HepG2 (cell line): Measurements from ENCODE around the gene NRG3. TPM values are rescaled to one million over a fixed set of nuclear protein-coding genes. Genes with fewer than 3 reads are reported as not detected.

ENCODE experiments used
- ATAC-seq: fragments of 200-7000 bp; cut with Tn5 transposase; 3 replicates; pipeline ENCODE4 v1.9.1; 2020; ENCODE audit warnings: mild to moderate bottlenecking, moderate library complexity
- BruUV-seq: library from RNA; stranded (reverse); fragments of 400-500 nt; replicated peaks from 2 replicates; lab custom pipeline; 2021; lab: Mats Ljungman, UMichigan
- CTCF ChIA-PET: fragments of 300-600 bp; formaldehyde crosslinking; extraction: SDS; loops from one replicate; lab custom pipeline; 2021; ENCODE audit warnings: low total read pairs, inconsistent platforms, low intra/inter-chr PET ratio; lab: Yijun Ruan, JAX
- POLR2A ChIA-PET: fragments of 350-600 bp; sonication (Branson Sonifier 250); formaldehyde crosslinking; loops from one replicate; lab custom pipeline; 2020; ENCODE audit warnings: antibody characterized with exemption, inconsistent platforms; lab: Yijun Ruan, JAX
- DNase-seq: peaks from one replicate; pipeline ENCODE4 v3.0.0-alpha.2; 2015; ENCODE audit warnings: low spot score
- FAIRE-seq: peaks from 3 replicates; lab custom pipeline; 2011; peaks lifted over from hg19 to GRCh38; lab: Jason Lieb, UNC
- H2AFZ ChIP-seq: one replicate; pipeline ENCODE4 v1.6.1; 2011; ENCODE audit warnings: low read length, inconsistent platforms
- H3K27ac ChIP-seq: fragments of 300-600 bp; 3 replicates; pipeline ENCODE4 v1.8.0; 2011; ENCODE audit warnings: mixed run types, mild to moderate bottlenecking, mixed read lengths, low read length, inconsistent platforms; ENCODE audit not compliant: insufficient read depth; ENCODE audit errors: extremely low read length
- H3K27me3 ChIP-seq, 2 experiments: fragments of 200-600 bp in 1 of 2; 2 replicates in 1 of 2; 3 replicates in 1 of 2; pipeline versions ENCODE4 v1.6.0 to v1.8.0; 2011; ENCODE audit warnings: low read length in 2 of 2, mild to moderate bottlenecking in 2 of 2, moderate library complexity in 2 of 2, inconsistent platforms in 1 of 2; ENCODE audit not compliant: insufficient read depth in 2 of 2, control insufficient read depth in 1 of 2
- H3K36me3 ChIP-seq, 2 experiments: fragments of 200-600 bp in 1 of 2; replicated peaks in 1 of 2; 2 replicates in 1 of 2; 3 replicates in 1 of 2; pipeline versions ENCODE4 v1.5.1 to v1.8.0; 2011; ENCODE audit warnings: low read length in 2 of 2, inconsistent platforms in 1 of 2; ENCODE audit not compliant: insufficient read depth in 2 of 2, control insufficient read depth in 1 of 2
- H3K4me1 ChIP-seq: 2 replicates; pipeline ENCODE4 v1.5.1; 2012; ENCODE audit warnings: low read length, inconsistent platforms; ENCODE audit not compliant: insufficient read depth
- H3K4me2 ChIP-seq: 2 replicates; pipeline ENCODE4 v1.6.0; 2011; ENCODE audit warnings: low read depth, low read length, inconsistent platforms
- H3K4me3 ChIP-seq, 3 experiments: fragments of 200-600 bp in 1 of 3; sonication (generic), shearing (Covaris generic) in 1 of 3; replicated peaks in 1 of 3; 2 replicates each; pipeline ENCODE4 v1.5.1; 2011 to 2016; ENCODE audit warnings: low read length in 3 of 3, inconsistent platforms in 2 of 3, low read depth in 2 of 3, mild to moderate bottlenecking in 2 of 3, control low read depth in 1 of 3, mixed read lengths in 1 of 3; ENCODE audit not compliant: insufficient read depth in 1 of 3
- H3K79me2 ChIP-seq: one replicate; pipeline ENCODE4 v1.6.1; 2011; ENCODE audit warnings: low read length, inconsistent platforms; ENCODE audit not compliant: insufficient read depth
- H3K9ac ChIP-seq: 2 replicates; pipeline ENCODE4 v1.6.0; 2011; ENCODE audit warnings: mild to moderate bottlenecking, low read depth, low read length, inconsistent platforms; ENCODE audit not compliant: insufficient read depth
- H3K9me3 ChIP-seq: 2 replicates; pipeline ENCODE4 v1.5.1; 2012; ENCODE audit warnings: mild to moderate bottlenecking, low read length
- H4K20me1 ChIP-seq: 2 replicates; pipeline ENCODE4 v1.6.0; 2011; ENCODE audit warnings: inconsistent platforms, mild to moderate bottlenecking, low read length, moderate library complexity; ENCODE audit not compliant: insufficient read depth
- ATM ChIP-seq: fragments of 450-650 bp; IDR thresholded peaks from 2 replicates; pipeline ENCODE4 v1.7.1; 2017; ENCODE audit warnings: mild to moderate bottlenecking, borderline replicate concordance
- ZNF782 ChIP-seq: sonication (generic); formaldehyde crosslinking; IDR thresholded peaks from 2 replicates; pipeline ENCODE4 v1.4.0; 2020; ENCODE audit warnings: missing genetic modification reagents, mild to moderate bottlenecking, borderline replicate concordance
- WGBS: methylation state at CpG from one replicate; pipeline ENCODE4 v1.1.6; 2017; ENCODE audit warnings: low lambda C conversion rate; 5-methylcytosine and 5-hydroxymethylcytosine counted together
- in situ Hi-C: cut with HindIII; loops from 2 replicates; pipeline ENCODE4 v1.10.0; 2017; ENCODE audit warnings: low pct_unique_long_range_greater_than_20kb; ENCODE audit not compliant: extremely low pct_ligation_motif_present
- intact Hi-C: fragments of 100-400 bp; cut with micrococcal nuclease; formaldehyde crosslinking; loops from one replicate; pipeline ENCODE4 v1.10.0; 2022; ENCODE audit not compliant: unreplicated experiment
- polyA plus RNA-seq, 8 experiments: library from polyadenylated mRNA; depleted of rRNA in 3 of 8; stranded (reverse) in 7 of 8; unstranded in 1 of 8; fragments of >200 nt; fragmentation: Illumina TruSeq in 4 of 8; extraction: Trizol in 4 of 8; gene quantifications; 2 replicates each; pipeline versions ENCODE4 v1.2.1 to v1.2.3, GENCODE V29; 2011 to 2016; ENCODE audit warnings: low read depth in 4 of 8, missing spikeins in 1 of 8, mixed read lengths in 1 of 8; ENCODE audit not compliant: insufficient read depth in 1 of 8
- total RNA-seq, 5 experiments: library from RNA; depleted of rRNA; stranded (reverse); fragments of >200 nt; fragmentation: Illumina TruSeq; extraction: Trizol; gene quantifications; 2 replicates each; pipeline ENCODE4 v1.2.3, GENCODE V29; 2016; ENCODE audit warnings: low read depth in 1 of 5
- TF ChIP-seq, protein P1 (sequence below): sonication (generic); formaldehyde crosslinking; IDR thresholded peaks from 2 replicates; pipeline ENCODE4 v1.4.0; 2020; ENCODE audit warnings: mild to moderate bottlenecking, missing genetic modification reagents

NRG3 gene
- total and polyA plus RNA-seq, 2 of the 13 experiments (the other 11 are each of a cell fraction or from before 2014, with no cell fraction given) = not detected

DNA sequence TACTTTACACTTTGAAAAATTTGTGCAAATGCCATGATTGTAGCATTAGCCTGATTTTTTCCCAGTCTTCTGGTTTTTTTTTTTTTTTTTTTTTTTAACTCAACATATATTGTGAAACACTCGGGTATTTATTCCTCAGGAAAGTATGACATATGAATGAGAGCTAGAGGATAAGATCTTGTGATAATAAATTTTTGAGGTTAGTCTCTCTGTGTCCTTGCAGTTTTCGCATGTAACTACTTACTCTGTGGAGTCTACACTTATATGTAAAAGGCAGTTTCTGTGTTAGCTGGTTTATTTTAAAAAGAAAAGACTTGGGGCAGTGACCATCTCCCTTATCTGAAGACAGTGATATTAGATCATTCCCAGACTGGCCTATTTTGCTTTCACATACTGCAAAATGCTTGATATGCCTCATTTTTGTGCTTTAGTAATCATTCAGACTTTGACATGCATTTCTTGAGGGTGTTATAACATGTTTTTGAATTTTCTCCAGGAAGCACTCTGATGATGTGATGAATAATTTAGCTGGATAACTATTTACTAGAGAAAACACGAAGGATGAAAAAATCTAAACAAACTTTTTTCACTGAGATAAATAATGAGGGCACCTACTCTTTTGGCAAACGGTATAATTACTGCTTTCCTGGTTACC lies 371.0 kb downstream of the NRG3 start:
- intact Hi-C loops = no loop called here
- POLR2A ChIA-PET = no interaction called here
- Histone ChIP-seq H3K4me3 (no peak overlapping the region), H3K4me2 (no peak overlapping the region), H3K9me3 (peaks cover 89% of the 10 kb centered on the region), H4K20me1 (no peaks in the 10 kb centered on the region), H3K4me1 (no peaks in the 10 kb centered on the region), H2AFZ (no peak overlapping the region), H3K9ac (no peak overlapping the region), H3K27me3 (no peaks in the 10 kb centered on the region), H3K79me2 (no peaks in the 10 kb centered on the region), H3K27ac (no peak overlapping the region), H3K36me3 (no peaks in the 10 kb centered on the region)
- FAIRE-seq (no peak), DNase-seq (no peak), ATAC-seq (no peak)
- 11% methylated on average over 4 of the region's 4 CpGs for WGBS
- in situ Hi-C loops = no loop called here
- CTCF ChIA-PET = no interaction called here
- no TSS peak for BruUV-seq
- TF ChIP-seq ATM (no peak), ZNF782 (CRISPR knock-in tag) (no peak)
- TF ChIP-seq, protein P1, sequence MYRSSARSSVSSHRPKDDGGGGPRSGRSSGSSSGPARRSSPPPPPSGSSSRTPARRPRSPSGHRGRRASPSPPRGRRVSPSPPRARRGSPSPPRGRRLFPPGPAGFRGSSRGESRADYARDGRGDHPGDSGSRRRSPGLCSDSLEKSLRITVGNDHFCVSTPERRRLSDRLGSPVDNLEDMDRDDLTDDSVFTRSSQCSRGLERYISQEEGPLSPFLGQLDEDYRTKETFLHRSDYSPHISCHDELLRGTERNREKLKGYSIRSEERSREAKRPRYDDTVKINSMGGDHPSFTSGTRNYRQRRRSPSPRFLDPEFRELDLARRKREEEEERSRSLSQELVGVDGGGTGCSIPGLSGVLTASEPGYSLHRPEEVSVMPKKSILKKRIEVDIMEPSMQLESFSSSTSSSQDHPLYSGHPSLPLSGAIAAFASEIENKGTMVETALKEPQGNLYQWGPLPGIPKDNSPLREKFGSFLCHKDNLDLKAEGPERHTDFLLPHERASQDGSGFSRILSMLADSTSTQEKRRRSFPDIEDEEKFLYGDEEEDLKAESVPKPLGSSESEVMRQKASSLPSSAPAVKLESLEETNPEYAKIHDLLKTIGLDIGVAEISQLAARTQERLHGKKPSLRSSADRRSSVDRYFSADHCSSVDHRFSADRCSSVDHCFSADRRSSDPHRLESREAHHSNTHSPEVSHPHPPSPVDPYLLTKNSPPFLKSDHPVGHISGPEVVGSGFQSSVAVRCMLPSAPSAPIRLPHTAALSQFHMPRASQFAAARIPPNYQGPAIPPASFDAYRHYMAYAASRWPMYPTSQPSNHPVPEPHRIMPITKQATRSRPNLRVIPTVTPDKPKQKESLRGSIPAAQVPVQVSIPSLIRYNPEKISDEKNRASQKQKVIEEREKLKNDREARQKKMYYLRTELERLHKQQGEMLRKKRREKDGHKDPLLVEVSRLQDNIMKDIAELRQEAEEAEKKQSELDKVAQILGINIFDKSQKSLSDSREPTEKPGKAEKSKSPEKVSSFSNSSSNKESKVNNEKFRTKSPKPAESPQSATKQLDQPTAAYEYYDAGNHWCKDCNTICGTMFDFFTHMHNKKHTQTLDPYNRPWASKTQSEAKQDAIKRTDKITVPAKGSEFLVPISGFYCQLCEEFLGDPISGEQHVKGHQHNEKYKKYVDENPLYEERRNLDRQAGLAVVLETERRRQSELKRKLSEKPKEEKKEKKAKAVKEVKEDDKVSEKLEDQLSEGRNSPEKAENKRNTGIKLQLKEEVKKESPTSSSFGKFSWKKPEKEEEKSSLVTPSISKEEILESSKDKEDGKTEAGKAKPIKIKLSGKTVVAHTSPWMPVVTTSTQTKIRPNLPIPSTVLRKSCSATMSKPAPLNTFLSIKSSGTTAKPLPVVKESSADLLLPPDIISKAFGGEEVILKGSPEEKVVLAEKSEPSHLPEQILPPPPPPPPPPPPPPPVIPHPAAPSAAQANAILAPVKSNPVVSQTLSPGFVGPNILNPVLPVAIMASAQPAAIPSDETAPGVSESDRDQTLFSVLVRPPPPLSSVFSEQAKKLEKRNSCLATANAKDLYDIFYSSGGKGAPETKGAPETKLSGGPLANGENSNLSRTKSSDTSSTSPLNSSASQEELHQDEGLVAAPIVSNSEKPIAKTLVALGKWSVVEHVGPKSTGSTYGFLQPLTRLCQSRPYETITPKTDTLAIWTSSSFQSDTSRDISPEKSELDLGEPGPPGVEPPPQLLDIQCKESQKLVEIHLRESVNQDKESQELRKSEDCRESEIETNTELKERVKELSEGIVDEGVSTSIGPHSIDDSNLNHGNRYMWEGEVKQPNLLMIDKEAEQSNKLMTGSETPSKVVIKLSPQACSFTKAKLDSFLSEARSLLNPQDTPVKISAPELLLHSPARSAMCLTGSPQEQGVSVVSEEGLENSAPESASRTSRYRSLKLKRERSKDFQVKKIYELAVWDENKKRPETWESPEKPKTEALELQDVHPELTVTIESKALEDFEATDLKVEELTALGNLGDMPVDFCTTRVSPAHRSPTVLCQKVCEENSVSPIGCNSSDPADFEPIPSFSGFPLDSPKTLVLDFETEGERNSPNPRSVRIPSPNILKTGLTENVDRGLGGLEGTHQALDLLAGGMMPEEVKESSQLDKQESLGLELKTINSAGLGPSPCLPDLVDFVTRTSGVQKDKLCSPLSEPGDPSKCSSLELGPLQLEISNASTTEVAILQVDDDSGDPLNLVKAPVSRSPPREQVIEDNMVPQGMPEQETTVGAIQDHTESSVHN (CRISPR knock-in tag) = no peak
